HCT116 (cell line): ENCODE results near the gene POPDC3. TPM values are rescaled to one million over a fixed set of nuclear protein-coding genes. Genes with fewer than 3 reads are reported as not detected.

ENCODE experiments used
- ATAC-seq: fragments of 200-7000 bp; cut with Tn5 transposase; 2 replicates; pipeline ENCODE4 v1.9.1; 2020; ENCODE audit warnings: mild to moderate bottlenecking, moderate library complexity
- BruUV-seq: library from RNA; stranded (reverse); fragments of 400-500 nt; replicated peaks from 2 replicates; lab custom pipeline; 2021; lab: Mats Ljungman, UMichigan
- CTCF ChIA-PET: fragments of 300-600 bp; sonication (Branson Sonifier 250); formaldehyde crosslinking; loops from one replicate; lab custom pipeline; 2021; ENCODE audit warnings: antibody characterized with exemption; lab: Charles Lee
- POLR2A ChIA-PET: fragments of 300-600, 350-600 bp; sonication (Branson Sonifier 250); formaldehyde crosslinking; loops from one replicate; lab custom pipeline; 2021; ENCODE audit warnings: antibody characterized with exemption; lab: Charles Lee
- RAD21 ChIA-PET, 2 experiments: fragments of 300-600 bp; sonication (Branson Sonifier 250); formaldehyde crosslinking; loops; one replicate each; lab custom pipeline; 2023; ENCODE audit warnings: low total read pairs in 2 of 2; ENCODE audit not compliant: uncharacterized antibody in 2 of 2, unreplicated experiment in 2 of 2, low non-redundant PET in 1 of 2; lab: Charles Lee
- DNase-seq: peaks from one replicate; pipeline ENCODE4 v3.0.0-alpha.2; 2010; ENCODE audit warnings: low read depth, low spot score
- H2AFZ ChIP-seq: fragments of 200-600 bp; shearing (Covaris generic), sonication (generic); 2 replicates; pipeline ENCODE4 v1.6.1; 2017; ENCODE audit warnings: low read depth, mixed run types, mixed read lengths, antibody characterized with exemption, low read length; ENCODE audit not compliant: poor library complexity, severe bottlenecking
- H3K27ac ChIP-seq: 2 replicates; pipeline ENCODE4 v1.5.1; 2012; ENCODE audit warnings: low read depth, low read length
- H3K27me3 ChIP-seq: fragments of 200-600 bp; sonication (generic); 2 replicates; pipeline ENCODE4 v1.6.1; 2016; ENCODE audit warnings: mixed run types, low read length, mixed read lengths; ENCODE audit not compliant: insufficient read depth
- H3K36me3 ChIP-seq, 2 experiments: fragments of 200-500 bp in 1 of 2; fragments of 200-600 bp in 1 of 2; sonication (Bioruptor generic) in 1 of 2; sonication (generic) in 1 of 2; 2 replicates each; pipeline versions ENCODE4 v1.5.1 to v1.6.1; 2014 to 2016; ENCODE audit warnings: low read length in 2 of 2, inconsistent platforms in 1 of 2, mixed read lengths in 1 of 2, mixed run types in 1 of 2; ENCODE audit not compliant: insufficient read depth in 2 of 2, control insufficient read depth in 1 of 2
- H3K4me1 ChIP-seq, 2 experiments: fragments of 200-600 bp in 1 of 2; sonication (generic) in 1 of 2; 2 replicates each; pipeline versions ENCODE4 v1.5.1 to v1.6.1; 2012 to 2017; ENCODE audit warnings: low read length in 2 of 2, inconsistent platforms in 1 of 2, mild to moderate bottlenecking in 1 of 2, mixed read lengths in 1 of 2, mixed run types in 1 of 2, moderate library complexity in 1 of 2; ENCODE audit not compliant: insufficient read depth in 2 of 2, control insufficient read depth in 1 of 2
- H3K4me2 ChIP-seq: fragments of 200-600 bp; sonication (generic); 2 replicates; pipeline ENCODE4 v1.6.1; 2017; ENCODE audit warnings: mixed run types, low read length, mixed read lengths
- H3K4me3 ChIP-seq, 2 experiments: fragments of 200-600 bp in 1 of 2; sonication (generic) in 1 of 2; replicated peaks in 1 of 2; 2 replicates each; pipeline ENCODE4 v1.5.1; 2011 to 2016; ENCODE audit warnings: low read length in 2 of 2, control low read depth in 1 of 2, low read depth in 1 of 2, mild to moderate bottlenecking in 1 of 2, mixed read lengths in 1 of 2, mixed run types in 1 of 2
- H3K79me2 ChIP-seq: fragments of 200-600 bp; sonication (generic); 2 replicates; pipeline ENCODE4 v1.6.1; 2017; ENCODE audit warnings: mild to moderate bottlenecking, mixed run types, low read length, moderate library complexity, mixed read lengths; ENCODE audit not compliant: insufficient read depth
- H3K9ac ChIP-seq: fragments of 200-600 bp; sonication (generic); 2 replicates; pipeline ENCODE4 v1.6.1; 2016; ENCODE audit warnings: low read length, mixed read lengths
- H3K9me2 ChIP-seq: fragments of 200-600 bp; sonication (generic), shearing (Covaris generic); 2 replicates; pipeline ENCODE4 v1.6.1; 2017; ENCODE audit warnings: mixed run types, mild to moderate bottlenecking, moderate library complexity; ENCODE audit not compliant: insufficient read depth
- H3K9me3 ChIP-seq, 2 experiments: fragments of 200-500 bp in 1 of 2; fragments of 200-600 bp in 1 of 2; sonication (Bioruptor generic) in 1 of 2; sonication (generic) in 1 of 2; 2 replicates each; pipeline ENCODE4 v1.6.1; 2014 to 2017; ENCODE audit warnings: low read length in 2 of 2, mixed read lengths in 2 of 2, inconsistent platforms in 1 of 2, low read depth in 1 of 2, mild to moderate bottlenecking in 1 of 2, mixed run types in 1 of 2, moderate library complexity in 1 of 2; ENCODE audit not compliant: control insufficient read depth in 1 of 2, insufficient read depth in 1 of 2
- H4K20me1 ChIP-seq: fragments of 200-600 bp; sonication (generic), shearing (Covaris generic); 2 replicates; pipeline ENCODE4 v1.6.1; 2017; ENCODE audit warnings: mixed run types, mild to moderate bottlenecking, moderate library complexity; ENCODE audit not compliant: insufficient read depth
- CEBPB ChIP-seq: IDR thresholded peaks from 2 replicates; pipeline ENCODE4 v1.6.1; 2012; ENCODE audit warnings: low read depth
- ELF1 ChIP-seq: IDR thresholded peaks from 2 replicates; pipeline ENCODE4 v1.6.1; 2012; ENCODE audit warnings: low read depth, borderline replicate concordance
- EZH2 ChIP-seq: fragments of 200-600 bp; sonication (generic); IDR thresholded peaks from 2 replicates; pipeline ENCODE4 v1.6.1; 2017; ENCODE audit warnings: antibody characterized with exemption, mixed run types
- EZH2phosphoT487 ChIP-seq: fragments of 200-600 bp; IDR thresholded peaks from 2 replicates; pipeline ENCODE4 v1.6.1; 2018; ENCODE audit warnings: antibody characterized with exemption, borderline replicate concordance
- FOSL1 ChIP-seq: IDR thresholded peaks from 2 replicates; pipeline ENCODE4 v1.6.1; 2012; ENCODE audit warnings: low read depth
- JUND ChIP-seq: IDR thresholded peaks from 2 replicates; pipeline ENCODE4 v1.6.1; 2012
- POLR2A ChIP-seq: IDR thresholded peaks from 2 replicates; pipeline ENCODE4 v1.7.0; 2011; ENCODE audit warnings: borderline replicate concordance; ENCODE audit not compliant: insufficient read depth, insufficient read length; ENCODE audit errors: extremely low read depth
- POLR2AphosphoS5 ChIP-seq: IDR thresholded peaks from 2 replicates; pipeline ENCODE4 v1.6.1; 2011; ENCODE audit warnings: mild to moderate bottlenecking, low read depth, low read length, moderate library complexity
- RAD21 ChIP-seq: IDR thresholded peaks from 2 replicates; pipeline ENCODE4 v1.6.1; 2012; ENCODE audit warnings: low read depth, mild to moderate bottlenecking
- SP1 ChIP-seq: IDR thresholded peaks from 2 replicates; pipeline ENCODE4 v1.6.1; 2012; ENCODE audit warnings: low read depth
- SRF ChIP-seq: IDR thresholded peaks from 2 replicates; pipeline ENCODE4 v1.6.1; 2012; ENCODE audit warnings: low read depth
- TCF7L2 ChIP-seq: IDR thresholded peaks from 2 replicates; pipeline ENCODE4 v1.7.0; 2011; ENCODE audit warnings: borderline replicate concordance, inconsistent platforms; ENCODE audit not compliant: insufficient read depth, insufficient read length; ENCODE audit errors: extremely low read depth
- YY1 ChIP-seq: IDR thresholded peaks from 2 replicates; pipeline ENCODE4 v1.6.1; 2011; ENCODE audit warnings: low read length, low read depth, moderate library complexity, mild to moderate bottlenecking; ENCODE audit not compliant: insufficient replicate concordance; ENCODE audit errors: extremely low read depth
- ZFX ChIP-seq: fragments of 450-650 bp; IDR thresholded peaks from 2 replicates; pipeline ENCODE4 v1.6.1; 2017
- intact Hi-C: fragments of 100-400 bp; cut with micrococcal nuclease; formaldehyde crosslinking; loops from 2 replicates; pipeline ENCODE4 v1.10.0; 2022
- total RNA-seq: library from RNA; stranded (reverse); gene quantifications from one replicate; pipeline ENCODE4 v1.2.1, GENCODE V29; 2021; ENCODE audit not compliant: unreplicated experiment
- TF ChIP-seq, protein P1 (sequence below): IDR thresholded peaks from 2 replicates; pipeline ENCODE4 v1.6.1; 2012
- TF ChIP-seq, protein P2 (sequence below), 3 experiments: fragments of 200-600 bp in 1 of 3; sonication (generic) in 1 of 3; IDR thresholded peaks in 2 of 3; conservative IDR thresholded peaks in 1 of 3; 2 replicates each; pipeline ENCODE4 v1.5.1; 2012 to 2017; ENCODE audit warnings: low read depth in 2 of 3, low read length in 2 of 3, antibody characterized with exemption in 1 of 3, borderline replicate concordance in 1 of 3, control low read depth in 1 of 3, mild to moderate bottlenecking in 1 of 3, mixed read lengths in 1 of 3, mixed run types in 1 of 3, moderate library complexity in 1 of 3; ENCODE audit not compliant: insufficient read depth in 1 of 3

POPDC3 gene
- total RNA-seq, 1 experiment from 2014 or later = 10.1 TPM

DNA sequence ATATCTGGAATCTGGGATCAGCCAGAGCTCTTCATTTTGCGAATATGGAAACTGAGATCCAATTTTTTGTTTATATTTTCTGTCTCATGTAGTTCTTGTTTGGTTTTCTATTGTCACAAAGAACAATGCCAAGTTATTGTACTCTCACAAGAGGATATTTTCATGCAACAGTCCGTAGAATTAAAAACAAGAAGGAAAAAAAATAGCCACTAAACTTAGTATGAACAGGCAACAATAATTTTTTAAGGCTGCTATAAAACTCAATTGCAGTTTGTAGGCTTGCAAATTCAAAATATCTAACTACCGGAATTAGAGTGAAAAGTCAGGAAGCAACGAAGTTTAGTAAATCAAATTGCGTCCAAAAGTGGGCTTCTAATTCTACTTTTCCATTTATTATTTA, 1.2 kb downstream of the POPDC3 start:
- Histone ChIP-seq H3K9ac (peak overlapping the region; percentile 76), H3K27me3 (no peaks in the 10 kb centered on the region), H3K9me2 (no peaks in the 10 kb centered on the region), H3K4me3 (peak overlapping the region; percentile 65 to 77), H3K27ac (no peak overlapping the region; the same call in 1 of the 2 replicates), H3K4me1 (peaks cover 4 to 41% of the 10 kb centered on the region in 2 experiments), H3K9me3 (no peaks in the 10 kb centered on the region), H4K20me1 (no peaks in the 10 kb centered on the region), H3K36me3 (no peaks in the 10 kb centered on the region), H3K4me2 (peak overlapping the region; percentile 95), H3K79me2 (peaks cover 14% of the 10 kb centered on the region; the same call in 1 of the 2 replicates)
- RAD21 ChIA-PET = no interaction called here
- BruUV-seq = TSS peak; percentile 39
- DNase-seq = no peak
- TF ChIP-seq FOSL1 = 0 out of 2 replicates have a peak, but pooled peaks have one; percentile 5
- TF ChIP-seq ZFX = no peak
- TF ChIP-seq, all 23 proteins: peak for 1
- ATAC-seq = no peak
- CTCF ChIA-PET = no interaction called here
- peak overlapping the region; percentile 90 for H2AFZ ChIP-seq
- POLR2A ChIA-PET = no interaction called here
- intact Hi-C loops = no loop called here

DNA sequence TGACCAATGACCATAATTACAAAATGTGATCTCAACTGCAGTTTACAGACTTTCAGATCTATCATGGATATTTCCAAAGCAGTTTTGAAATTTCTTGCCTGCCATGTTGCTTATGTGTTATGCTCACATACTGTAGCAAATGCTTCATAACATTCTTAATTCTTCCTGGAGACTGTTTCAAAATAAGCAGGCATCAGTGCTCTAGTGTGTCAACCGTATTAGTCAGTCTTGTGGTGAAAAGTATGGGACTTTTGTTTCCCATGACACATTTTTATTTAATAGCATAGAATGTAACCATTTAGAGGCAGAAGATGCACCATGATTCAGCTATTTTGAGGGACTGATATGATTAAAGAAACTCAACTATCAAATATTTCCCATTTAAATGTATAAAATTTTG, 1.7 kb downstream of the POPDC3 start:
- ATAC-seq (no peak), DNase-seq (no peak)
- Histone ChIP-seq H4K20me1 (no peaks in the 10 kb centered on the region), H3K9ac (0 out of 2 replicates have a peak overlapping the region, but pooled peaks have one; percentile 76), H3K9me2 (no peaks in the 10 kb centered on the region), H2AFZ (no peak overlapping the region), H3K27ac (no peak overlapping the region), H3K79me2 (peaks cover 14% of the 10 kb centered on the region; the same call in 1 of the 2 replicates), H3K4me2 (peak overlapping the region; percentile 95), H3K36me3 (no peaks in the 10 kb centered on the region), H3K4me3 (no peak overlapping the region), H3K9me3 (no peaks in the 10 kb centered on the region), H3K4me1 (peaks cover 4 to 41% of the 10 kb centered on the region in 2 experiments), H3K27me3 (no peaks in the 10 kb centered on the region)
- ChIA-PET RAD21 (no interaction called here), POLR2A (no interaction called here), CTCF (interaction anchor here (0.8 kb wide), 1 partner anchor 225 kb away, joined by 3 read pairs; the partner anchor contains the start of gene PREP)
- intact Hi-C loops = no loop called here
- no TSS peak for BruUV-seq
- no peak for TF ChIP-seq RAD21
- TF ChIP-seq EZH2 = no peak
- TF ChIP-seq YY1 = no peak
- TF ChIP-seq, protein P1, sequence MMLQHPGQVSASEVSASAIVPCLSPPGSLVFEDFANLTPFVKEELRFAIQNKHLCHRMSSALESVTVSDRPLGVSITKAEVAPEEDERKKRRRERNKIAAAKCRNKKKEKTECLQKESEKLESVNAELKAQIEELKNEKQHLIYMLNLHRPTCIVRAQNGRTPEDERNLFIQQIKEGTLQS = no peak
- TF ChIP-seq FOSL1 = no peak
- no peak for TF ChIP-seq ZFX
- no peak for TF ChIP-seq TCF7L2
- TF ChIP-seq SP1 = no peak
- TF ChIP-seq ELF1 = no peak
- TF ChIP-seq, protein P2, sequence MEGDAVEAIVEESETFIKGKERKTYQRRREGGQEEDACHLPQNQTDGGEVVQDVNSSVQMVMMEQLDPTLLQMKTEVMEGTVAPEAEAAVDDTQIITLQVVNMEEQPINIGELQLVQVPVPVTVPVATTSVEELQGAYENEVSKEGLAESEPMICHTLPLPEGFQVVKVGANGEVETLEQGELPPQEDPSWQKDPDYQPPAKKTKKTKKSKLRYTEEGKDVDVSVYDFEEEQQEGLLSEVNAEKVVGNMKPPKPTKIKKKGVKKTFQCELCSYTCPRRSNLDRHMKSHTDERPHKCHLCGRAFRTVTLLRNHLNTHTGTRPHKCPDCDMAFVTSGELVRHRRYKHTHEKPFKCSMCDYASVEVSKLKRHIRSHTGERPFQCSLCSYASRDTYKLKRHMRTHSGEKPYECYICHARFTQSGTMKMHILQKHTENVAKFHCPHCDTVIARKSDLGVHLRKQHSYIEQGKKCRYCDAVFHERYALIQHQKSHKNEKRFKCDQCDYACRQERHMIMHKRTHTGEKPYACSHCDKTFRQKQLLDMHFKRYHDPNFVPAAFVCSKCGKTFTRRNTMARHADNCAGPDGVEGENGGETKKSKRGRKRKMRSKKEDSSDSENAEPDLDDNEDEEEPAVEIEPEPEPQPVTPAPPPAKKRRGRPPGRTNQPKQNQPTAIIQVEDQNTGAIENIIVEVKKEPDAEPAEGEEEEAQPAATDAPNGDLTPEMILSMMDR (IDR thresholded peaks at IDR 0.05 in 2 of 3, conservative IDR thresholded peaks at IDR 0.05 in 1 of 3; ENCODE audit: borderline replicate concordance in 1 of 3, insufficient read depth in 1 of 3, low read depth in 2 of 3, low read length in 2 of 3) = no peak
- TF ChIP-seq EZH2phosphoT487 = no peak
- no peak for TF ChIP-seq CEBPB
- TF ChIP-seq SRF = no peak
- TF ChIP-seq POLR2AphosphoS5 = no peak
- TF ChIP-seq JUND = no peak
- TF ChIP-seq POLR2A = no peak
